HG03060 (cell line): ENCODE data around the gene RNF144A.
"Not testable (repeated sequence)": the region's sequence is repeated elsewhere in the genome, so short reads cannot be mapped to it uniquely, and the experiment has no call there.

Experiments
- ATAC-seq: cut with Tn5 transposase; IDR thresholded peaks from one replicate; pipeline ENCODE4 v1.9.1; 2021; ENCODE audit warnings: low read depth, moderate number of reproducible peaks; ENCODE audit not compliant: unreplicated experiment

Gene RNF144A, protein sequence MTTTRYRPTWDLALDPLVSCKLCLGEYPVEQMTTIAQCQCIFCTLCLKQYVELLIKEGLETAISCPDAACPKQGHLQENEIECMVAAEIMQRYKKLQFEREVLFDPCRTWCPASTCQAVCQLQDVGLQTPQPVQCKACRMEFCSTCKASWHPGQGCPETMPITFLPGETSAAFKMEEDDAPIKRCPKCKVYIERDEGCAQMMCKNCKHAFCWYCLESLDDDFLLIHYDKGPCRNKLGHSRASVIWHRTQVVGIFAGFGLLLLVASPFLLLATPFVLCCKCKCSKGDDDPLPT

DNA sequence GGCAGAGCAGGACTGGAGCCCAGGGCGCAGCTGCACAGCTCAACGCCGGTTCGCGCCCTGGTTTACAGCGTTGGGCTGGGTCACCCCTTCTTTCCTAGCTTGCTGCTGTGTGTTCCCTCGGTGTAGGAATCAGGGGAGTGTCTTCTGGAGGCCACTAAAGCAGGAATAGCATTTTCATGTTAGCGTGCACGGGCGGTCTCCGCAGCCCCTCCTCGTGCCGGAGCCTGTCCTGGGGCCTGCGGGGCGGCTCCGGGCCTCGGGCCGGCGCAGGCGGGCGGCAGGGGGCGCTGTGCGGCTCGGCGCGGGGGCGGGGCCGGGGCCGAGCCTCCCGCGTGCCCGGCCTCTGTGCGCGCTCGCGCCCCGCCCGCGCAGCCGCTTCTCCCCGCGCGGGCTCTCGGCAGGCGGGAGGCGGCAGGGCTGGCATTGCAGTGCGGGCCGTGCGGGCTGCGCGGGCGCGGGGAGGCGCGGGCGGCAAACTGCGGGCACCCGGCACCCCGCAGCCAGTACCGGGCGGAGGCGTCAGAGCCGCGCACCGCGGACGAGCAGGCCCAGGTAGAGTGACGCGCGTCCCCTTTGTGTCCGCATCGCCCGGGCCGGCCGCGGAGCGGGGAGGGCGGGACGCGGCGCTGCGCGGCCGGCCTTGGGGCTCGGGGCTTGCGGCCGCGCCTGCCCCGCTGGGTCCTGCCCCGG is at the start of gene RNF144A:
Gene RNF144A, plus strand, starts transcription at position 342 of the 690 bp plus-strand sequence. CDS start 79,515 bp downstream, outside the sequence.
- ATAC-seq, result peak; percentile 32

DNA sequence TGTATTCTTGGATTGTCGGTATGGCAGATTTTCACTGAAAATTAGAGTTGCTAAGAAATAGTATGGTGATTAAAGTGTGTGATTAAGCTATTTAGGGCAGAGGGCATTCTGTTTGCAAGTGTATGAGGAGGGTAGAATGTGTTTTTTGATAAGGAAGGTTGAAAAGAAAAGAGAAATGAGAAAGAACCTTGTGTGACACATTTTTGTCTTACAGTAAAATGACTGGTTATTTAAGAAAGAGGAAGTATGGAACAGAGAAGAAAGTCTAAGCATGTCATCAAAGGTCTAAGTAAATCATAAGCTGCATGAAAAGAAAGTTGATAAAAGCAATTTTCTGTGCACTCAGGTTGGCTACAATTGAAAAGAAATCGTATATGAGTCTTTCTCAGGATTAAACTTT is 44.8 kb upstream of the RNF144A start:
- ATAC-seq, result peak; percentile 60

DNA sequence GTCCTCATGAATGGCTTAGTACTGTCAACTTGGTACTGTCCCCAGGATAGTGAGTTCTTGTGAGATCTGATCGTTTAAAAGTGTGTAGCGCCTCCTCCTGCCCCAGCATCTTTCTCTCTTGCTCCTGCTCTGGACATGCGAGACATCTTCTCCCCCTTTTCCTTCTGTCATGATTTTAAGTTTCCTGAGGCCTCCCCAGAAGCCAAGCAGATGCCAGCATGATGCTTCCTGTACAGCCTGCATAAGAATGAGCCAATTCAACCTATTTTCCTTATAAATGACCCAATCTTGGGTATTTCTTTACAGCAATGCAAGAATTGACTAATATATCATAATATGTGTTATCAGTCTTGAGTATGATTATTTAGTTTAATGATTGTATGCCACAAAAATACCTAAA is 43.2 kb upstream of the RNF144A start:
- no peak for ATAC-seq

DNA sequence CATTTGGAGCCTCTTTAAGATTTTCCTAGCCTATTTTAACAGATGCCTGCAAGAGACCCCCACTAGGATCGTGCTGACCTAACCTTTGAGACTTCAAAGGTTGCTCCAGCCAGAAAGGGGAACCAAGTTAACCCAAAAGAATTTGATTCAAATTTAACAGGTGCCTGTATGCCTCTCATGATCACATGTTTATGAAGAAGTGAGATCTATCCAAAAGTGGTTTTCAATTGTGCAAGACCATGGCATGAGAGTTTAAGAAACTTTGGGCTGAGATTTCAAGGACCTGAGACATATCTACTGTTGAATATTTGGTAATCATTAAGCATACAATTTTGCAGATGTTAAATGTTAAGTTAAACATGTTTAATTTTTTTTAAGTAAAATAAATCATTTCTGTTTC is 40.9 kb upstream of the RNF144A start:
- no peak for ATAC-seq

DNA sequence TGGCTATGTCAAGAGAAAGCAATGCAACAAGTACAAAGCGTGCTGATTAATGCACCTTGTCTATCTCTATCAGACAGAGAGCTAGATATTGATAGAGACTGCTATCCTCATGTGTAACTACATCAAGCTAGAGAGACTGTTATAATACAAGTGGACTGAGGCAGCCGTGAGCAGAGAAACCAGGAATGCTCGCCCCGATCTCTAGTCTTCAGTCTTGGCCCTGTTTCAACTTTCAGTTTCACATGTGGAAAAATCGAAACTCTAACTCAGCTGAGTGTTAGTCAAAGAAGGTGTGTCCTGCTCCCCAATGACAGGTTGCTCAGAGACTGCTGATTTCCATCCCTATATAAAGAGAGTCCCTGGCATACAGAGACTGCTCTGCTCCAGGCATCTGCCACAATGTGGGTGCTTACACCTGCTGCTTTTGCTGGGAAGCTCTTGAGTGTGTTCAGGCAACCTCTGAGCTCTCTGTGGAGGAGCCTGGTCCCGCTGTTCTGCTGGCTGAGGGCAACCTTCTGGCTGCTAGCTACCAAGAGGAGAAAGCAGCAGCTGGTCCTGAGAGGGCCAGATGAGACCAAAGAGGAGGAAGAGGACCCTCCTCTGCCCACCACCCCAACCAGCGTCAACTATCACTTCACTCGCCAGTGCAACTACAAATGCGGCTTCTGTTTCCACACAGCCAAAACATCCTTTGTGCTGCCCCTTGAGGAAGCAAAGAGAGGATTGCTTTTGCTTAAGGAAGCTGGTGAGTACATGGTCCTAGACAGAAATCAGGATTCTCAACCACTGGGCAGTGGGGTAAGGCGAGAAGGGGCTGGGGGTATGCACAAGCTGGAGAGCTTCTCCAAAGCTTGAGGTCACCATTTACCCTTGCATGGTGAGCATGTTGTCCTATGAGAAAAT is 39.6 kb upstream of the RNF144A start, which contains the start of gene RSAD2:
Gene RSAD2, plus strand, starts transcription at position 376 of the 903 bp plus-strand sequence. Its CDS starts 24 bp downstream, at position 400.
- ATAC-seq, result peak; percentile 67

DNA sequence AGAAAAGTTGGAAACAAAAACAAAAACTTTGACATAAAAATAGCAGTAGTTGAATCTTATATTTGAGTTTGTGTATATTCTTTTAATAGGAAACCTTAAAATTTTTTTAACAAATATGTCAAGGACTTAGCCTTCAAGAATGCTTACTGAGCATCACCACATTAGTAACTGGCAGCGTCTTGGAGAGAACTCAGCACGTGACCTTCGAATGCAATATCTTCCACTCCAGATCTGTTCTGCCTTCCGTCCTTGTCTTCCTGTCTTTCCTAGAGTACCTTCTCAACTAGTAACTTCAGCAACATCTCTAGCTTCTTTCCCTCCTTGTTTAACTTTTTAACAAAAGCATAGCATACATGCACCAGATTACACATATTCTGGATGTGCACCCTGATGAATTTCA is 38.7 kb upstream of the RNF144A start:
- no peak for ATAC-seq

DNA sequence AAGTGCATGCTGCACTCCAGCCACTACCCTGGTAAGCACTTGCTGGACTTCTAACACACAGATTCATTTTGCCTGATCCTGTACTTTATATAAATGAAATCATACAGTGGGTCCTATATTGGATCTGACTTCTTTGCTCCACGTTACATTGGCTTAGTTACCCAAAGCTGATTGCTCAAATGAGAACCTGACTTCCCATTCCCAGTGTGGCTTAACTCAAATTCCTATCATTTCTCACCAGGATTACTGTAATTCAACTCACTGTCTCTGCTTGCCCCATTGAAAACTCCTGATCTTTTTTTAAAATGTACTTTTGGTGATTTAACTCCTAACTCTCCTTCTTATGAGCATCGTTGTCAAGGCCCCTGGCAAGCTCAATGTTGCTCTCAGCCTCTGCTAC is 38.2 kb upstream of the RNF144A start:
- no peak for ATAC-seq

DNA sequence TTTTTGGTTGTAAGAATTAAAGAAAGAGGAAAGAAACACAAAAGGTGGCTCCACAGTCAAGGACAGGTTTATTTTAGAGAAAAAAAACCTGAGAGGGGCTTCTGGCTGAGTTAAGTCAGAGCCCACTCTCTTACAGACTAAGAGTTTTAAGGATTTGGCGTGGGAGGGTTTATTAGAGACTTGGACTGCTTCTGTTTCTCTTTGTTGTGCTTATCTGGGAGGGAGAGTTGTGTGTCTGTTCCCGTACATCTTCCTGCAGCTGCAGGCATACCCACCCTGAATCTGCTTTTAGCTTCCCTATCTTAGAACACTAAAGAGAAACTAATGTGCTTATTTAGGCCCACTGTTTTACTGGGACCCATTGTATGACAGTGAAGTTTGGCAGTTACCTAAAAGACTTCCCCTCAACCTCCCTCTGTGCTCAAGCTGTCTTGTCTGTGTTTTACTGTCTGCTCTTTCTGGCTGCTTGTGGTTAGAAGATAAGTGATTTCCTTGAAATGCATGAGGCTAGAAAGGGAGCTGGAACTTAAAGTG is 36.9 kb upstream of the RNF144A start:
- ATAC-seq, result no peak

DNA sequence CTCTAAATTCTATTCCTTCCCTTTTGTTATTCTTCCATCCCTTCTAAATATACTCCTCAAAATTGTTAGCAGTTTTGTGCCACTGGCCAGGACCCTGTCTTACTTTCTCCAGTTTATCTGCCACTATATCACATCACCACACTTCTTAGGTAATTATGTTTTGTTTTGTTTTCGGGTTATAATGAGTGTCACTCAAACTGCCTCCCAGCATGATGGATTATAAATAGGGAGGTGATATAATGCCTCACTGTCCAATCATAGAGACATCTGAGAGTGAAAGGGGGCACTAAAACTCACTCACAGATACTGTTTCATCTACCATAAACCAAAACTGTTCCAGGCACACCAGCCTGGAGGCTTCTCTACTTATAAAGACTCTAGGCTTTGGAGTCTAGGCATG is 36.2 kb upstream of the RNF144A start:
- no peak for ATAC-seq

DNA sequence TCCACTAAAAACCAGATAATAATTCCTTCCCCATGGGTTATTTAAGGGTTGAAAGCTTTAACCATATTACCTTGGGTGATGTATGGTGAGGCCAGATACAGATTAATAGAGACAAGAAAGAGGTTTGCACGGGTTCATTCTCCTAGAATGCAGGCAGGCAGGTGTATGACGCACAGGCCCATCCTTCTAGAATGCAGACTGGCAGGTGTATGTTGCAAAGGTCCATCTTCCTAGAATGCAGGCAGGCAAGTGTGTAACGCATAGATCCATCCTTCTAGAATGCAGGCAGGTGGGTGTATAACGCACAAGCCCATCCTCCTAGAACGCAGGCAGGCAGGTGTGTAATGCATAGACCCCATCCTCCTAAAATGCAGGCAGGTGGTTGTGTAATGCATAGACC is 35.7 kb upstream of the RNF144A start:
- no peak for ATAC-seq

DNA sequence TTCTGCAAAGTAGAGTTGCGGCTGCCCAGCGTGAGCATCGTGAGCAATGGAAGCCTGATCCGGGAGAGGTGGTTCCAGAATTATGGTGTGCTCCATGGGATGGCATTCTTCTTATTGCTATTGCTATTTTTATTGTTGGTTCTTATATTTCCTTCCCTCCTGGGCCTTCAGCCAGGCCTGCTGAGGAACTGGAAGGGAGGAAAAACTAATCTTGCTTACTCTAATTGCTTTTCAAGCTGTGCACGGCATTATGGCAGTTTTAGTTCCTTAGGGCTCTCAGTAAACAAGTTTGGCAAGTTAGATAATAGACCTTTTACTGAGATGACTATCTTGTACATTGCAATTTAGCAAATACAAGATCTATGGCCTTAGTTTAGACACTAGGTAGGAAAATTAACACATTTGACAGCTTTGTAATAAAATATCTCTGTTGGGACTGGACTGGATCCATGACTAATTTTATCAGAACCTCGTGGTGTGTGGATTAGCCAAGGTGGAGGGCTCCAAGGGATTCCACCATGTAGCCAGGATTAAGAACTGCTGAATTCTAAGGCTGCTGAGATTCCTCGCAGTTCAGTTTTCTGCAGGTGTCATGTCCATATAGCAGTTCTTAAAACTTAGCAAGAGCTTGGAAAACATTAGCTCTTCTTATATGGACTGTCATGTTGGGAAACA is 33.6 kb upstream of the RNF144A start:
- ATAC-seq, result no peak

DNA sequence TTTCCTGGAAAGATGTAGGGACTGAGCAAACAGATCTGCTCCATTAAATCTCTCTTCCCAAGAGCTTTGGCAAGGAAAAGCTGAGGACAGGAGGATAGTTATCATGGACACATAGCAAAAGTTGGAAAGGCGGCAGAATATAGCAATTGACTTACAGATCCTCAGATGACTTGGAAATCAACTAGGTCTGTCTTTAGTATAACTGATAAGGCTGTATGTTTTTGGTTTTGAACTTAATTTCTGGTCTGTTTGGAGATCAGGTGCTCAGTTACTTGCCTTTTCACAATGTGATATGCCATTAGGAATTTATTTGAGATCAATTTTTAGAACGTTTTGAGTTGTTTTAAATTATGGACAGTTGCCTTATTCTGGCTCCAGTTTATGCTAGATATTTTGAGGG is 31.7 kb upstream of the RNF144A start:
- ATAC-seq, result no peak

DNA sequence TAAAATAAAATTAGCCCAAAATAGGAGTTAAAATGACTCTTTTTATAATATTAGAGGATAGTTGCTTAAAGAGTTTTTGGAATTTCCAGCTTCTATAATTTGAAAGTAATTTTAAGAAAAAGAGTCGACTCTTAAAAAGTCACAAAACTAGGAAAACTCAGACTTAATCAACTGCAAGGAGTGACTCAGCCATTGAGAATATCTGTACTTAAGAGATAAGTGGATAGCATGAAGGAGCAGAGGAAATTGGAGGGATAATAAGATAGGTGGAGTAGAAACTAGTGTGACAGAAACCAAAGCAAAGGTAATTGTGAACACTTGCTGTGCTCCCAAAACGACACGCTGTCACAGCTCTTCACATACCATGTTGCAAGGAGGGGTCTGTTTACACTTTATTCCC is 31.2 kb upstream of the RNF144A start:
- no peak for ATAC-seq

DNA sequence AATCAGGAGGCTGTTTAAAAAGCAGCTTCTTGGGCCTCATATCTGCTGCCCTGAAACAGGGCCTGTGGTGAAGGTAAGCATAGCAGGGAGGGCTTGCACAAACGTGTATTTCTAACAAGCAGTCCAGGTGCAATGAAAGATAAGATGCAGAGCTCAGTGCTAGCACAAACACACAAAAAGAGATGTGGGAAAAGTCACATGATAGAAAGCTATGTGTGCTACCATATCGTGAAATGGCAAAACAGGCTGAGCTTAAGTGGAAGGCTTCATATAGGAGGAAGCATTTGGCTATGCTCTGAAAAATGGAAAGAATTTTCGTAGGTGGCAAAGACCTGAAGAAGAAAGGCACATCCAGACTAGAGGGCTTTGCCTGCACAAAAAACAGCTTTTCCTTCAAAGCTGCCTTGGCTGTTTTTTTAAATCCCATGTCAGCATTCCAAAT is 29.4 kb upstream of the RNF144A start:
- no peak for ATAC-seq

DNA sequence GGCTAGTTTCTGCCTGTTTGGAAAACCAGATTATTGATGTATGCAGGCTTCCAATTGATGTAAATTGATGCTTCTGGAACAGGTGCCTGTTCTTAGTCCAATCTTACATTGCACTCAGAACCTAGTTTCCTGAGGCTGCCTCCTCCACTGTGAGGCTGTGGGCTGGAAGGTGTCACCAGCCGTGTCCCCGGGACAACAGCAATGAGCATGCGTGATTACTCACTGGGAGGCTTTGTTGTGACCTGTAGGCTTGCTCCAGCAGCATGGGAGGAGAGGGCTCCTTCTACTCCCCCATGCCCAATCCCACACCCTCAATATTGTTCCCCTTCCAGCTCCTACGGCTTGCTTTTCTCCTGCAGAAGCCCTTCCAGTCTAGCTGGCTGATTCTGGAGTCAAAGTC is 28.5 kb upstream of the RNF144A start:
- no peak for ATAC-seq

DNA sequence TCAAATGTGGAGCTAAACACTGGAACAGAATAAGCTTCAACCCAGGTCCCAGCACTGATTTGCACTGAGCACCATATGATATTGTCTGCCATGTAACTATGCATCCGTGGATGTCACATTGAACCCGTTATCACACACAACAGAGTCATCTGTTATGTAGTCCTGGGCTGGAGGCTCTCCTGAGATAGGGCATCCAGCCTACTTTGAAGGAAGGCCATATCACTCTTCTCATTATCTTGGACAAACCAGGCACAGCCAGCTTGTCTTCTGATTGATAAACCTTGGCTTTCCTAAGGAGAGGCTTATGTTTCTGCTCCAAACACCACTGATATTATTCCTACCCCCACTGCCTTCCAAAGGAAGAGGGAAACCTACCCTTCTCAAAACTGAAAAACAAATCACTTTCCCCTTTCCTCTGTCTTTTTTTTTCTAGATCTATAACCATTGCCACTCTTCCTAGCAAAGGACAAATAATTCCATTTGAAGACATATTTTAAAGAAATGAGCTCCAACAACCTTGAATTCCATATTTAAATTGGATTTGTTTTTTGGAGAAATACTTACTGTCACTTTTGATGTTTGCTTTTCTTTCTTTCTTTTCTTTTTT is 23.2 kb upstream of the RNF144A start:
- ATAC-seq, result no peak

DNA sequence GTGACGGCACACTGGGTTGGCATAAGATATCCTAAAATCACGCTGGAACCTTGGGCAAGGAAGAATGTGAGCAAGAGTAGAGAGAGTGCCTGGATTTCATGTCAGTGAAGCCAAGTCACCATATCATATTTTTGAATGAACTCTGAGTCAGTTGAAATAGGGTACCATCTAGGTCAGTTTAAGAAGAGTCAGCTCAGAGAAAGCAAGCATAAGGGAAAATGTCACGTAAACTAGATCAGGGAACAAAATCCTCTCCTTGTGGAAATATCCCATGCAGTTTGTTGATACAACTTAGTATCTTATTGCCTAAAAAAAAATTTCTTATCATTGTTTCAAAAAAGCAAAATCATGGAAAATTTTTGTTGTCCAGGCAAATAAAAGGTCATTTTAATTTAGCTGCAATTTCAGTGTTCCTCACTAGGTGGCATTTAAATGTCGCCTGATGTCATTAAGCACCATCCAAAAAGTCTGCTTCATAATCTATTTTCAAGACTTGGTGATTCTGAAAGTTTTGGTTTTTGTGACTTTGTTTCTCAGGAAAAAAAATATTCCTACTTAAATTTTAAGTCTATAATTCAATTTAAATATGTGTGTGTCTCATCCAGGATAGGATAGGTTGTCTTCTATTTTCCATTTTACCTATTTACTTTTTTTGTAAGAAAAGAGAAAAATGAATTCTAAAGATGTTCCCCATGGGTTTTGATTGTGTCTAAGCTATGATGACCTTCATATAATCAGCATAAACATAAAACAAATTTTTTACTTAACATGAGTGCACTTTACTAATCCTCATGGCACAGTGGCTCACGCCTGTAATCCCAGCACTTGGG is 20.1 kb upstream of the RNF144A start:
- no peak for ATAC-seq

DNA sequence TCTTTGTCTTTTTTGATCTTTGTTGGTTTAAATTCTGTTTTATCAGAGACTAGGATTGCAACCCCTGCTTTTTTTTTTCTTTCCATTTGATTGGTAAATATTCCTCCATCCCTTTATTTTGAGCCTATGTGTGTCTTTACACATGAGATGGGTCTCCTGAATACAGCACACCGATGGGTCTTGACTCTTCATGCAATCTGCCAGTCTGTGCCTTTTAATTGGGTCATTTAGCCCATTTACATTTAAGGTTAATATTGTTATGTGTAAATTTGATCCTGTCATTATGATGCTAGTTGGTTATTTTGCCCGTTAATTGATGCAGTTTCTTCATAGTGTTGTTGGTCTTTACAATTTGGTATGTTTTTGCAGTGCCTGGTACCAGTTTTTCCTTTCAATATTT is 14.6 kb upstream of the RNF144A start:
- ATAC-seq, result not testable (repeated sequence)

DNA sequence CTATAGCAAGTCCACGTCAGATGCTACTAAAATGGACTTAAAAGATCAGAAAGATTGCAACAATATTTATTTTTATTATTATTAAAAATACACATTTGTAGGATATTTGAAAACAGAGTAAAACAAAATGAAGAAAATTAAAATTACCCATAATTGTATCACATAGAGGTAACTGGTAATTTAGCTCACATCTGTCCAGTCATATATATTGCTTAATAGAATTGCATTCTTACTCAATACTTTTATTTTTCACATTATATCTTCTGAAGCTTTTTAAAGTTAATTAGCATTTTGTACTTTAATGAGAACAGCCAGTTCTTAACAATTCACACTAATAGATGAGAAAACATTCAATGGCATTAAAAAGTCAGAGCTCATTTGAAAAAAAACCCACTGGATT is 11.5 kb upstream of the RNF144A start:
- no peak for ATAC-seq
